ENCODE measurements around the gene CPAMD8.
A peak's percentile ranks its signal among the peaks of the same experiment; 100 is the strongest.
"Not testable (repeated sequence)": the region's sequence is repeated elsewhere in the genome, so short reads cannot be mapped to it uniquely, and the experiment has no call there.

CPAMD8 gene

DNA sequence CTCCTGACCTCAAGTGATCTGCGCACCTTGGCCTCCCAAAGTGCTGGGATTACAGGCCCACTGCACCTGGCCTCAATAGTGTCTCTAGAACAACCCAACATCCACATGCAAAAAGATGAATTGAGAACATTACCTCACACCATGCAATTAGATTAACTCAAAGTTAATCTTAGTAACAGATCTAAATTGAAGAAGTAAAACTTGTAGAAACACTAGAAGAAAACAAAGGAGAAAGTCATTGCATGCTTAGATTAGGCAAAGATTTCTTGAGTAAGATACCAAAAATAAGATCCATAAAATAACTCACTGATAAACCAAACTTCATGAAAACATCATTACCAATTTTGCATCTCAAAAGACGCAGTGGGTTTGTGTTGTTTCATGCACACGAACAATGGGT is 2.8 kb downstream of the CPAMD8 start:
- peaks cover 32% of the 10 kb centered on the region for H3K9me3 Mint-ChIP-seq
- peak overlapping the region in 2 of 3 experiments; percentile 30 to 56 for H3K4me3 Mint-ChIP-seq
- H3K36me3 Mint-ChIP-seq (ENCODE audit: low read depth), result peaks cover 33% of the 10 kb centered on the region
- TF ChIP-seq, protein P1, sequence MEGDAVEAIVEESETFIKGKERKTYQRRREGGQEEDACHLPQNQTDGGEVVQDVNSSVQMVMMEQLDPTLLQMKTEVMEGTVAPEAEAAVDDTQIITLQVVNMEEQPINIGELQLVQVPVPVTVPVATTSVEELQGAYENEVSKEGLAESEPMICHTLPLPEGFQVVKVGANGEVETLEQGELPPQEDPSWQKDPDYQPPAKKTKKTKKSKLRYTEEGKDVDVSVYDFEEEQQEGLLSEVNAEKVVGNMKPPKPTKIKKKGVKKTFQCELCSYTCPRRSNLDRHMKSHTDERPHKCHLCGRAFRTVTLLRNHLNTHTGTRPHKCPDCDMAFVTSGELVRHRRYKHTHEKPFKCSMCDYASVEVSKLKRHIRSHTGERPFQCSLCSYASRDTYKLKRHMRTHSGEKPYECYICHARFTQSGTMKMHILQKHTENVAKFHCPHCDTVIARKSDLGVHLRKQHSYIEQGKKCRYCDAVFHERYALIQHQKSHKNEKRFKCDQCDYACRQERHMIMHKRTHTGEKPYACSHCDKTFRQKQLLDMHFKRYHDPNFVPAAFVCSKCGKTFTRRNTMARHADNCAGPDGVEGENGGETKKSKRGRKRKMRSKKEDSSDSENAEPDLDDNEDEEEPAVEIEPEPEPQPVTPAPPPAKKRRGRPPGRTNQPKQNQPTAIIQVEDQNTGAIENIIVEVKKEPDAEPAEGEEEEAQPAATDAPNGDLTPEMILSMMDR (IDR thresholded peaks at IDR 0.05; ENCODE audit: unreplicated experiment in 3 of 3), result no peak
- peaks cover 24% of the 10 kb centered on the region for H3K27me3 Mint-ChIP-seq (ENCODE audit: low read depth)
- H3K27ac Mint-ChIP-seq, result no peak overlapping the region
- H3K4me1 Mint-ChIP-seq, result peaks cover 6% of the 10 kb centered on the region

DNA sequence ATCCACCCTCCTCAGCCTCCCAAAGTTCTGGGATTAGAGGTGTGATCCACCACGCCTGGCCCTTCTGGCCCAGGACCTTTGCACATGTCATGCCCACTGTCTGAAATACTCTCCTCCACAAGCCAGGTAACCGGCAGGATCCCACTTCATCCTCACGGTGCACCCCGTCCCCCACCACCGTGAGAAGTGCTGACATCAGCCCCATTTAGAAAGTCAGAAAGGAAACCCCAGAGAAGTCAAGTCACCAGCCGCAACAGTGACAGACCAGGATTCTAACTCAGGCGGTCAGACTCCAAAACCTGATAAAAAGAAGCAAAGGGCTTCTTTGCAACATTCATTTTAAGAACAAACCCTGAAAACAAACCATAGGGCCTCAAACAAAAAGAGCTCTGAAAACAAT is 3.9 kb downstream of the CPAMD8 start:
- peaks cover 32% of the 10 kb centered on the region for H3K9me3 Mint-ChIP-seq
- H3K4me1 Mint-ChIP-seq, result peaks cover 6% of the 10 kb centered on the region
- no peak overlapping the region for H3K27ac Mint-ChIP-seq
- no peak overlapping the region for H3K4me3 Mint-ChIP-seq
- peaks cover 13% of the 10 kb centered on the region for H3K27me3 Mint-ChIP-seq (ENCODE audit: low read depth)
- H3K36me3 Mint-ChIP-seq (ENCODE audit: low read depth), result peaks cover 33% of the 10 kb centered on the region
- TF ChIP-seq, protein P1 (IDR thresholded peaks at IDR 0.05; ENCODE audit: unreplicated experiment in 3 of 3), result no peak

DNA sequence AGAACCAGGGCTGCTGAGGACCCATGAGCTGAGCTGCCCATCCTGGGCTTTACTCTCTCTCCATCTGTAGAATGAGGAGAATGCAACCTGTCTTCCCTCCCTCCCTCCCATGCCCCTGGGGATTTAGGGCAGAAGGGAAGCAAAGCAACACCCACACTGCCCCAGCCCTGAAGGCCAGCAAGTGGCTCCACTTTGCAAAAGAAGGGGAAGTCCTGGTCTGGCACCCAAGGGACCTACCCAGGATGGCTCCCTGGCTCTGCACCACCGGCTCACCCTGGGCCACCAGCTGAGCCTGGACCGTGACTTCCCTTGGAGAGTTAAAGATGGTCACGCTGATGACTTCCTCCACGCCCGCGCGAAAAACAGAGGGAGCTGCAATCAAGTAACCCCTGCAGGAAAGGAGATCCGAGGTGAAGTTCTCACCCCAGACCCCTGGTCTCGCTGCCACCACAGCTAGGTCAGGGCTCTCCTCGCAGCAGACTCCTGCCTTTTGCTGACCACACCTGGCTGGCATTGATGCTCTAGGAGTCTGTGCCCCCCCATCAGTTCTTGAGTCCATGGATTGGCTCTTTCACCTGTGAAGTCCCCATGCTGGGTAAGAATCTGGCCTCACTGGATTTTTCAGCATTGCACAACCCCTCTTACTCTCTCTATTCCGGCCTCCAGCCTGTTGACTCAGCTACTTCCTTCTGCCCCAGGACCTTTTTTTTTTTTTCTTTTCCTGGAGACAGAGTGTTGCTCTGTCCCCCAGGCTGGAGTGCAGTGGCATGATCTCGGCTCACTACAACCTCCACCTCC is 4.6 kb downstream of the CPAMD8 start:
- Mint-ChIP-seq H3K9me3 (peaks cover 32% of the 10 kb centered on the region), H3K36me3 (ENCODE audit: low read depth) (peaks cover 33% of the 10 kb centered on the region), H3K4me1 (peaks cover 6% of the 10 kb centered on the region), H3K4me3 (no peak overlapping the region), H3K27ac (no peak overlapping the region), H3K27me3 (ENCODE audit: low read depth) (peaks cover 10% of the 10 kb centered on the region)
- TF ChIP-seq, protein P1 (IDR thresholded peaks at IDR 0.05; ENCODE audit: unreplicated experiment in 3 of 3), result no peak

- Mint-ChIP-seq H3K27ac (no peak overlapping the region), H3K36me3 (ENCODE audit: low read depth) (peaks cover 33% of the 10 kb centered on the region), H3K4me1 (peaks cover 6% of the 10 kb centered on the region), H3K27me3 (ENCODE audit: low read depth) (peaks cover 10% of the 10 kb centered on the region), H3K4me3 (no peak overlapping the region), H3K9me3 (peaks cover 32% of the 10 kb centered on the region)
- TF ChIP-seq, protein P1 (IDR thresholded peaks at IDR 0.05; ENCODE audit: unreplicated experiment in 3 of 3), result no peak
Observed at GRCh38 chr19:17021328-17021727, 5.3 kb downstream of the CPAMD8 start.

GRCh38 chr19:17020823-17021222 is 5.8 kb downstream of the CPAMD8 start:
- Mint-ChIP-seq H3K4me1 (peaks cover 2% of the 10 kb centered on the region), H3K27me3 (ENCODE audit: low read depth) (peaks cover 9% of the 10 kb centered on the region), H3K4me3 (no peak overlapping the region), H3K9me3 (peaks cover 28% of the 10 kb centered on the region), H3K36me3 (ENCODE audit: low read depth) (peaks cover 33% of the 10 kb centered on the region), H3K27ac (peak overlapping the region in 2 of 3 experiments; percentile 20 to 47)
- TF ChIP-seq, protein P1 (IDR thresholded peaks at IDR 0.05; ENCODE audit: unreplicated experiment in 3 of 3), result no peak

GRCh38 chr19:17020385-17020784 is 6.2 kb downstream of the CPAMD8 start:
- TF ChIP-seq, protein P1 (IDR thresholded peaks at IDR 0.05; ENCODE audit: unreplicated experiment in 3 of 3), result no peak
- Mint-ChIP-seq H3K4me1 (no peaks in the 10 kb centered on the region), H3K36me3 (ENCODE audit: low read depth) (peaks cover 33% of the 10 kb centered on the region), H3K27ac (peak overlapping the region in 2 of 3 experiments; percentile 20 to 47), H3K4me3 (no peak overlapping the region), H3K9me3 (peaks cover 27% of the 10 kb centered on the region), H3K27me3 (ENCODE audit: low read depth) (peaks cover 5% of the 10 kb centered on the region)

DNA sequence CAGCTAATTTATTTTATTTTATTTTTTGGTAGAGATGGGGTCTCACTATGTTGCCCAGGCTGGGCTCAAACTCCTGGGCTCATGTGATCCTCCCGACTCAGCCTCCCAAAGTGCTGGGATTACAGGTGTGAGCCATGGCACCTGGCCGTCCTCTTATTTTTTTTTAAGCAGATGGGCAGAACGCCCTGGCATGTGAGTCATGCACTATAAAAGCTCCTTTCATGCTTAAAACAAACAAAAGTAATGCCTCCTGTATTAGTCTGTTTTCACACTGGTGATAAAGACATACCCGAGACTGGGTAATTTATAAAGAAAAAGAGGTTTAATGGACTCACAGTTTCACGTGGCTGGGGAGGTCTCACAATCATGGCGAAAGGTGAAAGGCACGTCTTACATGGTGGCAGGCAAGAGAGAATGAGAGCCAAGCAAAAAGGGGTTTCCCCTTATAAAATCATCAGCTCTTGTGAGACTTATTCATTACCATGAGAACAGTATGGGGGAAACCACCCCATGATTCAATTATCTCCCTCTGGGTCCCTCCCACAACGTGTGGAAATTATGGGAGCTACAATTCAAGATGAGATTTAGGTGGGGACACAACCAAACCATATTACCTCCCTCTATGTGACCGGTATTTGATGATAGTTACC is 12.3 kb downstream of the CPAMD8 start:
- not testable (repeated sequence) for H3K9me3 Mint-ChIP-seq; H3K27me3 Mint-ChIP-seq (ENCODE audit: low read depth); H3K4me1 Mint-ChIP-seq; H3K36me3 Mint-ChIP-seq (ENCODE audit: low read depth); H3K4me3 Mint-ChIP-seq; H3K27ac Mint-ChIP-seq

All from nephron (organoid).